Activated naive CD8-positive, alpha-beta T cell treated with anti-CD3 and anti-CD28 coated beads, Interleukin-2, amount 50 U/mL, for 24 hours (primary cell): ENCODE data around the gene VPS13C.

ENCODE experiments used
- ATAC-seq: fragments of 150-1000 bp; cut with Tn5 transposase; one replicate; pipeline ENCODE4 v1.10.0; 2021
- DNase-seq: peaks from one replicate; pipeline ENCODE4 v3.0.0; 2021
- H3K27ac Mint-ChIP-seq: one replicate; pipeline ENCODE4 v1.8.0; 2021; ENCODE audit warnings: mild to moderate bottlenecking, mixed read lengths
- H3K27me3 Mint-ChIP-seq: one replicate; pipeline ENCODE4 v1.8.0; 2021; ENCODE audit warnings: mixed read lengths
- H3K36me3 Mint-ChIP-seq: one replicate; pipeline ENCODE4 v1.8.0; 2021; ENCODE audit warnings: low read depth, mixed read lengths
- H3K4me1 Mint-ChIP-seq: one replicate; pipeline ENCODE4 v1.8.0; 2021; ENCODE audit warnings: mixed read lengths
- H3K4me3 Mint-ChIP-seq: one replicate; pipeline ENCODE4 v1.8.0; 2021; ENCODE audit warnings: mild to moderate bottlenecking, moderate library complexity, mixed read lengths
- H3K9me3 Mint-ChIP-seq: one replicate; pipeline ENCODE4 v1.8.0; 2021; ENCODE audit warnings: mixed read lengths

VPS13C gene, protein sequence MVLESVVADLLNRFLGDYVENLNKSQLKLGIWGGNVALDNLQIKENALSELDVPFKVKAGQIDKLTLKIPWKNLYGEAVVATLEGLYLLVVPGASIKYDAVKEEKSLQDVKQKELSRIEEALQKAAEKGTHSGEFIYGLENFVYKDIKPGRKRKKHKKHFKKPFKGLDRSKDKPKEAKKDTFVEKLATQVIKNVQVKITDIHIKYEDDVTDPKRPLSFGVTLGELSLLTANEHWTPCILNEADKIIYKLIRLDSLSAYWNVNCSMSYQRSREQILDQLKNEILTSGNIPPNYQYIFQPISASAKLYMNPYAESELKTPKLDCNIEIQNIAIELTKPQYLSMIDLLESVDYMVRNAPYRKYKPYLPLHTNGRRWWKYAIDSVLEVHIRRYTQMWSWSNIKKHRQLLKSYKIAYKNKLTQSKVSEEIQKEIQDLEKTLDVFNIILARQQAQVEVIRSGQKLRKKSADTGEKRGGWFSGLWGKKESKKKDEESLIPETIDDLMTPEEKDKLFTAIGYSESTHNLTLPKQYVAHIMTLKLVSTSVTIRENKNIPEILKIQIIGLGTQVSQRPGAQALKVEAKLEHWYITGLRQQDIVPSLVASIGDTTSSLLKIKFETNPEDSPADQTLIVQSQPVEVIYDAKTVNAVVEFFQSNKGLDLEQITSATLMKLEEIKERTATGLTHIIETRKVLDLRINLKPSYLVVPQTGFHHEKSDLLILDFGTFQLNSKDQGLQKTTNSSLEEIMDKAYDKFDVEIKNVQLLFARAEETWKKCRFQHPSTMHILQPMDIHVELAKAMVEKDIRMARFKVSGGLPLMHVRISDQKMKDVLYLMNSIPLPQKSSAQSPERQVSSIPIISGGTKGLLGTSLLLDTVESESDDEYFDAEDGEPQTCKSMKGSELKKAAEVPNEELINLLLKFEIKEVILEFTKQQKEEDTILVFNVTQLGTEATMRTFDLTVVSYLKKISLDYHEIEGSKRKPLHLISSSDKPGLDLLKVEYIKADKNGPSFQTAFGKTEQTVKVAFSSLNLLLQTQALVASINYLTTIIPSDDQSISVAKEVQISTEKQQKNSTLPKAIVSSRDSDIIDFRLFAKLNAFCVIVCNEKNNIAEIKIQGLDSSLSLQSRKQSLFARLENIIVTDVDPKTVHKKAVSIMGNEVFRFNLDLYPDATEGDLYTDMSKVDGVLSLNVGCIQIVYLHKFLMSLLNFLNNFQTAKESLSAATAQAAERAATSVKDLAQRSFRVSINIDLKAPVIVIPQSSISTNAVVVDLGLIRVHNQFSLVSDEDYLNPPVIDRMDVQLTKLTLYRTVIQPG (N-terminal part only)

DNA sequence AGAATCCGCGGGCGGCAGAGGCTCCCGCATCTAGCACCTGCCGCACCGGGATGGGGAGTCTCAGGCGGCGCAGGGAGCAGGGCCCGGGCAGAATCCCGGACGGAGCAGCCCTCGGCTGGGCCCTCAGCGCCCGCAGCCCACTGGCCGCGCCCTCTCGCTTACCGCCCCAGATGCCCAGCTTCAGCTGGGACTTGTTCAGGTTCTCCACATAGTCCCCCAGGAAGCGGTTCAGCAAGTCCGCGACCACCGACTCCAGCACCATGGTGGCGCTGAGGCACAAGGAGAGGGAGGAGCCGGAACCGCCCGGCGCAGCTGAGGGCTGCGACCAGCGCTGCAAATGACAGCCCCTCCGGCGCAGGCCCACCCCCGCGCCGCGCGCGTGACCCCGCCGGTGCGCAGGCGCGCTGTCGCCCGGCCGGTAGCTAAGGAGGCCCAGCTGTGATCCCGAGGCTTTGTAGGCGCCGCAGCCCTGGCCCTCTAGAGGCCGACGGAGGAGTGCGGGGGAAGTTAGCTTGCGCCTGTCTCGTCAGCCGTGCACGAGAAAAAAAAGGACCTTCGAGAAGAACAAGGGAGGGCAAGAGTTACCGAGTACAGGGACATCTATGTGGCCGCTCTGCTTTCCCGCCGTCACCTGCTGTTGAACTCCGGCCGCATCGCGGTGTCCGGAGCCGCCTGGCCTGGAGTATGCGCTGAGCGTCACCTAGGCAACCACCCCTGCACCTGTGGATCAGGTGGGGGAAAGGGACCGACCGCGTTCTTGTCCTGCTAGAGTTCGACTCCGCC lies at the start of gene VPS13C:
VPS13C (minus strand) TSS at position 335 of the 783 bp plus-strand sequence; CDS start at position 262, 73 bp downstream.
- H3K4me3 Mint-ChIP-seq, result peak within 1 kb of the TSS; percentile 99
- ATAC-seq (peak; percentile 92), DNase-seq (peak; percentile 91)
- H3K9me3 Mint-ChIP-seq, result no peaks in the 10 kb centered on the region
- H3K27ac Mint-ChIP-seq, result peak within 1 kb of the TSS; percentile 96
- peaks cover 4% of the 10 kb centered on the region for H3K36me3 Mint-ChIP-seq
- peaks cover 53% of the 10 kb centered on the region for H3K4me1 Mint-ChIP-seq
- no peaks in the 10 kb centered on the region for H3K27me3 Mint-ChIP-seq

DNA sequence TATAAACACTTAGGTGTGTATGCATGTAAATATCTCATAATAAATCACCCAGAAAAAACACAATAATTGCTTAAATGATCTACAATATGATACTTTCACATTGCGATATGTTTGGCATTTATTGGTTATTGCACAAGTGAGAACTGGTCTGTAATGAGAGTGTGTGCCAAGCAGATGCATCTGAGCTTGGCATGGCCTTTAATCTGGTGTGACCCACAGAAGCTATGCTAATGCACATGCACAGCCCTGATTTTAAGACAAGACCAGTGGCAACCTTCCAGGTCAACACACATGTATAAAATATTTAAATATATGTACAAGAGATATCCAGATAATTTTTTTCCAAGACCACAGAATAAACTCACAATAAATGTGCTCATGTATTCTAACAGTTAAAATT lies 49.2 kb upstream of the VPS13C start:
- H3K4me3 Mint-ChIP-seq, result no peak overlapping the region
- H3K4me1 Mint-ChIP-seq, result peaks cover 17% of the 10 kb centered on the region
- no peak overlapping the region for H3K27ac Mint-ChIP-seq
- H3K9me3 Mint-ChIP-seq, result no peaks in the 10 kb centered on the region
- peaks cover 12% of the 10 kb centered on the region for H3K27me3 Mint-ChIP-seq
- H3K36me3 Mint-ChIP-seq, result no peaks in the 10 kb centered on the region
- no peak for DNase-seq
- no peak for ATAC-seq

DNA sequence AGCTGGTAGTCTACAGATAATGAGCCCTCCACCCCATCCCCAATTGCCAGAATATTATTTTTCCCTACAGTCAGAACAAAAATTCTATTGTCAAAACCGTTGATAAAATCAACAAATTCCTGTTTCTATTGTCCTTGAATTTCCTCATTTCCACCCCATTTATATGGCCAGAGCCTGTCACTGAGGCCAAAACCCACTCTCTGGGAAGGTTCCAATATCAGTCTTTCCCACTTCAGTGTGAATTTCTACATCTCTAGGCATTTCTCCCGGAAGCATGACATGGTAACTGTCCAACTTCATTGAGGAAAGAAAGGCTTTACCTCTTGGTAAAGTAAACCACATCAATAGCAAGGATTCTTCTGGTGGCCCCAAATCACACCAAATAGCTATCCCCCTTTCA lies 48.2 kb upstream of the VPS13C start:
- no peak overlapping the region for H3K27ac Mint-ChIP-seq
- no peak for DNase-seq
- peaks cover 12% of the 10 kb centered on the region for H3K27me3 Mint-ChIP-seq
- H3K4me1 Mint-ChIP-seq, result peaks cover 17% of the 10 kb centered on the region
- no peaks in the 10 kb centered on the region for H3K36me3 Mint-ChIP-seq
- ATAC-seq, result no peak
- H3K4me3 Mint-ChIP-seq, result no peak overlapping the region
- H3K9me3 Mint-ChIP-seq, result no peaks in the 10 kb centered on the region

DNA sequence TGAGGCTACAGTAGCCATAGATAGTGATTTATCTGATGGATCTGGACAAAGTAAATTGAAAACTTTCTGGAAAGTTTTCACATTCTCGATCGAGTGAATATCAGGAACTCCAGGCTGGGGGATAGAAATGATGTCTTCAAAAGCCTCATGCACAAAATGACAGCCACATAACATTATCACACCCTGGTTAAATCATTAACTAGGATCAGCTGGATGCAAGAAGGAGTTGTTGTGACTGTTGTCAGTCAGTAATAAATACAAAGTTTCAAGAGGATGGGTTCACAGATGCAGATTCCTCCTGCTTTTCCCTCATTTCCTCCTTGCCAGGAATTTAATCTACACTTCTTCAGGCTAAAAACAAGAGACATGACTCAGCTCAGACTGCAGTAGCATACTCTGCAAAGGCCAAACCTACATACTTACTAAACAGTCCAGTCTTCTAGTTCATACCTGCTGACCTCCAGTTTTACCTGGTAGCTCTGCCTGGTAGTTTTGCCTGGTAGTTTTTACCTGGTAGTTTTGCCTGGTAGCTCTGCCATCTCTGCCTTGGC lies 47.4 kb upstream of the VPS13C start:
- Mint-ChIP-seq H3K4me1 (peaks cover 17% of the 10 kb centered on the region), H3K4me3 (no peak overlapping the region), H3K36me3 (no peaks in the 10 kb centered on the region), H3K27me3 (peaks cover 9% of the 10 kb centered on the region), H3K27ac (no peak overlapping the region), H3K9me3 (no peaks in the 10 kb centered on the region)
- no peak for DNase-seq
- ATAC-seq, result no peak

DNA sequence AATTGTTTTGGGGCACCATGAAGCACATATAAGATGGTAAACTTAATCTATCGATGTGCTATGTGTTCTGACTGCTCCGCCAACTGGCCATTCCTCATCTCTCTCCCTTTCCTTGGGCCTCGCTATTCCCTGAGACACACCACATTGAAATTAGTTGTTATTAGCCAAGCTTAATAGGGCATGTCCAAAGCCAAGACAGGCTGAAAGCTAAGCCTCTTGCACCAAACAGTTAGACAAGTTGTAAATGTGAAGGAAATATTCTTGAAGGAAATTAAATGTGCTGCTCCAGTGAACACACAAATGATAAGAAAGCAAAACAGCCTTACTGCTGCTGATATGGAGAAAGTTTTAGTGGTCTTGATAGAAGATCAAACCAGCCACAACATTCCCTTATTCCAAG lies 45.8 kb upstream of the VPS13C start:
- Mint-ChIP-seq H3K4me1 (peaks cover 14% of the 10 kb centered on the region), H3K27ac (no peak overlapping the region), H3K9me3 (no peaks in the 10 kb centered on the region), H3K36me3 (no peaks in the 10 kb centered on the region), H3K27me3 (peaks cover 7% of the 10 kb centered on the region), H3K4me3 (no peak overlapping the region)
- ATAC-seq (no peak), DNase-seq (no peak)

DNA sequence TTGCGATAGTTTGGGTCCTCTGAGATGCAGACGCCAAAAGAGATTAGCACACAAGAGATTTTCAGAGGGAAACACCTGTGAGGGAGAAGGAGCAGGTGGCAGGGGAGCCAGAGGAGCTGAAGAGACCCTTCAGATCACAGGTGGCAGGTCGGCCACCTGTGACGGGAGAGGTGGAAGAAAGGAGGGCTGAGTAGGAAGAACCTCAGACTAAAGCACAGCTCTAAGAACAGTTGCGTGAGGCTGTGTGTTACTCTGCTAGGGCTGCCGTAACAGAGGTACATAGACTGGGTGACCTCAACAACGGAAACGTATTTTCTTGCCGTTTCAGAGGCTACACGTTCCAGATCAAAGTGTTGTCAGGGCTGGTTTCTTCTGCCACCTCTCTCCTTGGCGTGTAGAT lies 45.0 kb upstream of the VPS13C start:
- Mint-ChIP-seq H3K27ac (no peak overlapping the region), H3K4me3 (no peak overlapping the region), H3K9me3 (no peaks in the 10 kb centered on the region), H3K4me1 (peaks cover 6% of the 10 kb centered on the region), H3K36me3 (no peaks in the 10 kb centered on the region), H3K27me3 (peaks cover 5% of the 10 kb centered on the region)
- DNase-seq (no peak), ATAC-seq (no peak)

DNA sequence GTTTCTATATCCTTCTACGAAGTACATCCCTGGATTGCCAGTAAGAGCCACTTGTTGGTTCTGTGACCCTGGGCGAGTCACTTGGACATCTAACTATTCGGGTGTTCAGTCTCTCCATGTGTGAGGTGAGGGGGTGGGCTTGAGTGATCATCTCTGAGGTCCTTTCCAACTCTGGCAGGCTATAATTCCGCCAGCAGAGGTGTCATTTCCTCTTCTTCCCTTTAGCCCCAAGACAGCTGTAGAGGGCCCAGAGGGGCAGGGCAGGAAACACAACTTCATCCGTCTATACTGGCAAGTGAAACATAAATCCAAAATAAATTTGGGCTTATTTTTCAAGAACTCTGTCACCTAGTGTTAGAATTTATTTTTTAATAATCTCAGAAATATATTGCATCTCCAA lies 44.6 kb upstream of the VPS13C start:
- Mint-ChIP-seq H3K27ac (no peak overlapping the region), H3K4me1 (peaks cover 2% of the 10 kb centered on the region), H3K27me3 (peaks cover 5% of the 10 kb centered on the region)

DNA sequence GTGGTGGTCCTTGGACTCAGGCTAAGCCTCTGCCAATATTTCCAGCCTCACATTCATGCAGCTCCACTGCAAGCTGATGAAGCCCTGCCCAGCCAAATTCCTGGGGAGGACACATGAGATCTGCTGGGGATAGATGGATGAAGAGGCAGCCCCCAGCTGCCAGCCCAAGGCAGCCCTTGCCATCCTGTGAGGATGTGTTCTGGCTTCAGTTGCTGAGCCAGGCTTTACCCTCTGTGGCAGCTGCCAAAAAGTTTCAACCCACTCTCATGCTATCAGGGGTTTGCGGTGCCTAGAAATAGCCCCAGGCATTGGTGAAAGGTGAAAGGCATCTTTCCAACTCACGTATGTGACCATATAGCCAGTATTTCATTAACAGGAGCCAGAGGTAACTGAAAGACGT lies 44.2 kb upstream of the VPS13C start:
- H3K36me3 Mint-ChIP-seq, result no peaks in the 10 kb centered on the region
- no peak overlapping the region for H3K4me3 Mint-ChIP-seq
- H3K27ac Mint-ChIP-seq, result no peak overlapping the region
- ATAC-seq (no peak), DNase-seq (no peak)
- no peaks in the 10 kb centered on the region for H3K9me3 Mint-ChIP-seq
- no peaks in the 10 kb centered on the region for H3K4me1 Mint-ChIP-seq
- peaks cover 5% of the 10 kb centered on the region for H3K27me3 Mint-ChIP-seq

More for the DNA sequence above, 44.6 kb upstream of the VPS13C start:
- DNase-seq (no peak), ATAC-seq (no peak)
- no peak overlapping the region for H3K4me3 Mint-ChIP-seq
- no peaks in the 10 kb centered on the region for H3K36me3 Mint-ChIP-seq
- no peaks in the 10 kb centered on the region for H3K9me3 Mint-ChIP-seq

DNA sequence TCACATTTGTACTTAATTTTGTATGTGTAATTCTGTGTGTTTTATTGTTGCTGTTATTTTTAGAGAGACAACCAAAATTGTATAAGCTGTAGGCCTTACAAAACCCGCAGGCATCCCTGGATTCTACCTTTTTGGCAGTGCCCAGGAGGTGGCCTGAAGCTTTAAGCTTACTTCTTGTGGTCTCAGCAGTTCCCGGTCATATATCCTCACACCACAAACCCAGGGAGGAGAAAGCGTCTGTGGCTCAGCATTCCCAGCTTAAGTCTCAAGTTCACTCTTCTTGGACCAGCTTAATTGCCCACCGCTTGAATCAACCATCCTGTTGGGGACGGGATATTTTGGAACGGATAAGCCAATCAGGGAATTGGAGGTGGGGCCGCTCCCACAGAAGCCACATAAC lies 43.2 kb upstream of the VPS13C start:
- H3K9me3 Mint-ChIP-seq, result no peaks in the 10 kb centered on the region
- no peak overlapping the region for H3K27ac Mint-ChIP-seq
- DNase-seq (no peak), ATAC-seq (no peak)
- H3K4me1 Mint-ChIP-seq, result no peaks in the 10 kb centered on the region
- no peak overlapping the region for H3K4me3 Mint-ChIP-seq
- peaks cover 5% of the 10 kb centered on the region for H3K27me3 Mint-ChIP-seq
- H3K36me3 Mint-ChIP-seq, result no peaks in the 10 kb centered on the region

DNA sequence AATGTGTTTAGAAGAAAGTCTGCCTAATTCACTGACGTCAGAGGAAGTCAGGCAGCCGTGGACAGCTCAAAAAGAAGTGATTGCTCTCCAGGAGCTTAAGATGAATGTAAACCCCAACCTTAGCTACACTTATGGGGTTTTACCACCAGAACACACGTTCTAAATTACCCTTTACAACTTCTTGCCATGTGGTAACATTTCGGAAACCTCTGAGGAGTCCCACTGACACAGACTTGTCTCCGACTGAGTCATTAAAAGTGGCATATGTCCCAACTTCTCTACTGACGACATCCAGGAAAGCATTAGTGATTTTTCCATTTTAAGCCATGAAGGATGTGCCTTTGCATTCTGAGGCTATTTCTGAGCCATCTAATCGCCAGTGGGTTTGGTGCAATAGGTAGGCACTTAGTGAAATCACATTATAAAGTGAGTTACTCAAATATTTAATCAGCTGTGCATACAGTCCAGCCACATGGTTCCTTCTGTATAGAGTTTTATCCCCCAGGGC lies 38.9 kb upstream of the VPS13C start:
- Mint-ChIP-seq H3K4me1 (no peaks in the 10 kb centered on the region), H3K9me3 (no peaks in the 10 kb centered on the region), H3K4me3 (no peak overlapping the region), H3K27ac (no peak overlapping the region), H3K27me3 (no peaks in the 10 kb centered on the region), H3K36me3 (no peaks in the 10 kb centered on the region)
- ATAC-seq (no peak), DNase-seq (no peak)

DNA sequence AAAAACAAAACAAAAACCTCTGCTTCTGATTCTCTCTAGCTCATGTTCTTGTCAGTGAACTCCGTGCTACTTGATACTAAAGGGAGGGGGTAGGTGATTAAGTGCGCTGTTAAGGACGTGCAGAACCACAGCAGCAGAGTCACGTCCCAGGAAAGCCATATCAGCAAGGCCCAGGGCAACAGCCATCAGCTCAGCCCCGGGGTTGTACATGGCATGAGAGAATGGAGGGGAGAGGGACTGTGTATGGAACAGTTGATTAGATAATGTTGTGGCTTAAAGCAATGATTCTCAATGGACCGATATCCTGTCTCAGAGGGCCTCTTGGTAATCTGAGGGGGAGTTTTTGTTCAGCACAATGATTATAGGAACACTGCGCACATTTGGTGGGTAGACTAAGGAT lies 34.1 kb upstream of the VPS13C start:
- H3K27ac Mint-ChIP-seq, result no peak overlapping the region

DNA sequence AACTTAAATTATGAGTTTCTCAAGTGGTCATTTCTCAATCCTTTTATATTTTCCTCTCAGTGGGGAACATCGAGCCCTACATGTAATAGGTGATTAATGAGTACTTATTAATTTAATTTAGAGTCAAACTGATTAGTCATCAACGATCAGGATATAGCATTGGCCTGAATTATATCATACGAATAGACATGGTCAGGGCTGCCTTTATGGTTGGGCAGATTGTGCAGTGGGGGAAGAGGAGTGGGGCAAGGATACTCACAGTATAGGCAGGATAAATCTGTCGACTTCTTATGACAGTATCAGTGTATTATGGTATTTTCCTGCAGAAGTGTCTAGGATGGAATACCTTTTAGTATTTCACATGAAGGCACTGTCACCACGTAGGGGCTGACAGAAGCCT lies 33.6 kb upstream of the VPS13C start:
- Mint-ChIP-seq H3K9me3 (no peaks in the 10 kb centered on the region), H3K27me3 (no peaks in the 10 kb centered on the region), H3K36me3 (no peaks in the 10 kb centered on the region), H3K4me3 (no peak overlapping the region), H3K4me1 (no peaks in the 10 kb centered on the region), H3K27ac (no peak overlapping the region)
- ATAC-seq (no peak), DNase-seq (no peak)

More for the DNA sequence above, 34.1 kb upstream of the VPS13C start:
- no peak for ATAC-seq
- Mint-ChIP-seq H3K9me3 (no peaks in the 10 kb centered on the region), H3K4me3 (no peak overlapping the region), H3K36me3 (no peaks in the 10 kb centered on the region), H3K27me3 (no peaks in the 10 kb centered on the region), H3K4me1 (no peaks in the 10 kb centered on the region)
- DNase-seq, result no peak

DNA sequence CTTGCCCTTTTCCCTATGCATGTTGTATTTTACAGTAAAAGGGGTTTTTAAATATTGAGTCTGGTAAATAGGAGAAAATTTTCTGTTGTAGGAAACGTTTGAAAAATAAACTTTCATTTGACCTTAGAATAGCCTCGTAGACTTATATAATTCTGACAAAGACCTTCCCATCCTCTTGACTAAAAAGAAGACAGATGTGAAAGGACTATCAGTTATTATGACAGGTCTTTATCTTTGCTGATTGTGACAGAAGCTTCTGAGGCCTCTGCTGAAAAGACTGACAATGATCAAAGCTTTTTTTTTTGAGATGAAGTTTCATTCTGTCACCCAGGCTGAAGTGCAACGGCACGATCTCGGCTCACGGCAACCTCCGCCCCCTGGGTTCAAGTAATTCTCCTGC lies 30.7 kb upstream of the VPS13C start:
- ATAC-seq, result no peak
- Mint-ChIP-seq H3K4me1 (no peaks in the 10 kb centered on the region), H3K9me3 (no peaks in the 10 kb centered on the region), H3K36me3 (no peaks in the 10 kb centered on the region), H3K4me3 (no peak overlapping the region), H3K27me3 (no peaks in the 10 kb centered on the region), H3K27ac (no peak overlapping the region)
- DNase-seq, result no peak
